ENCODE data around the gene HOXD9. TPM values are rescaled to one million over a fixed set of nuclear protein-coding genes. Genes with fewer than 3 reads are reported as not detected.

Gene HOXD9
- total RNA-seq, 1 donor from 2014 or later: 19.8 TPM

- DNase-seq (ENCODE audit: low spot score): no peak
Measured at GRCh38 chr2:176085861-176086771, 36.4 kb upstream of the HOXD9 start.

DNA sequence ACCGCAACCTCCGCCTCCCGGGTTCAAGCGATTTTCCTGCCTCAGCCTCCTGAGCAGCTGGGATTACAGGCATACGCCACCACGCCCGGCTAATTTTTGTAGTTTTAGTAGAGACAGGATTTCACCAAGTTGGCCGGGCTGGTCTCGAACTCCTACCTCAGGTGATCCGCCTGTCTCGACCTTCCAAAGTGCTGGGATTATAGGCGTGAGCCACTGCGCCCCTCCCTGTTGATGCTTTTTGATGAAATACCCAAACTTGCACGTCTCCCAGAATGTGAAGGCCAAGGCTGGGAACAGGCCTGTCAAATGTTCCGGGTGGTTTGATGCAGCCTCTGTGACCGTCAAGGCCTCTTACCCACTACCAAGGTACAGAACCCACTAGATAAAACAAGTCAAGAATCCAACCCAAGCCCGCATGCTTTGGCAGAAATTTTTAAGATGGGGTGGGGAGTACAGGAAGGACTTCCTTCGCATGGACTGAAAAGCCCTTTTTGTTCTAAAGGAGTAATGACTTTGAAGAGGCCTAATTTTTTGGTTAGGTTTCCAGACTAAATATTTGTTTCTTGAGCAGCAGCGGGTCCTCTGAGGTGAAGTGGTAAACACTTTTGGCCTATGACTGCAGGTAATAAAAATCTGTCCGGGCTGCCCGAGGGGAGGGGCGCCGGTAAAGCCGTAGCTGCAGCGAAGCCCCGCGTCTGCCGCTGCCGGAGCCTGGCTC, 35.0 kb upstream of the HOXD9 start:
- DNase-seq (ENCODE audit: low spot score): no peak

DNA sequence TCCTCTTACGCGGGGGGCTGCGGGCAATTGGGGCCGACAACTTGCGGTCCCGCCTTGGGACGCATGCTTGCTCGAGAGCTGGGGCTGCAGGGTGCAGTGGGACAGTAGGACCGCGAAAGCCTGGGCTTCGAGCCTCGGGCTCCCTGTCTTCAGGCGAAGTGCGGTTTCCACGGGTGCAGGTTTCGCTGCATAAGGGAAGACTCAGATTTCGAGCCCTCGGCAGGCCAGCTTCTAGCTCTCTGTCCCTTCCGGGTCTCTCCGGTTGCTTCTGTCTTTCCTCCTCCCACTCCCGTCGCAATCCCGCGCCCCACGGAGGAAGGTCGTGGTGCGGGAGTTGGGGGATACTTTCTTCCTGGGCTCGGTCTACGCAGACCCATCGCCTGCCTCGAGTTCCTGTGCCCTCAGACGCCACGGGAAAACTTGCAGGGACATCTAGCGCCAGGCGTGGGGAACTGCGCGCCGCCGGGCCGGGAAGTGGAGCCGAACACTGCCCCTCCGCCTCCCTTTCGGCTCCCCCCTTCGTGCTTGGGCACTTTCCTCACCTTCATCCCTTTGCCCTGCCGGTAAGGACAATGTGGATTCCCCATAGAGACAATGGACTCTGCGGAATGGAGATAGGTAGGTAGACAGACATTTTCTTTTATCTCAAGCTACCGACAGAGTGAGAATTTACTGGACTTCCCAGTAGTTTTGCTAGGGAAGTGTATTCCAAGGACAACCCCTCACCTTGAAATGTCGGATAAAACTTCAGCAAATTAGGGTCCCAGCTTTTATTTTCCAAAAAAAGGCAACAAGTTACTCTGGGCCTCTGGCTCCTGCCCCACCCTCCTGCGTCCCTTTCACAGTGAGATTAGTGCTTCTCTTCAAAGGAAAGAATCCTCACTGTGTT, 34.2 kb upstream of the HOXD9 start:
- DNase-seq (ENCODE audit: low spot score): no peak

DNA sequence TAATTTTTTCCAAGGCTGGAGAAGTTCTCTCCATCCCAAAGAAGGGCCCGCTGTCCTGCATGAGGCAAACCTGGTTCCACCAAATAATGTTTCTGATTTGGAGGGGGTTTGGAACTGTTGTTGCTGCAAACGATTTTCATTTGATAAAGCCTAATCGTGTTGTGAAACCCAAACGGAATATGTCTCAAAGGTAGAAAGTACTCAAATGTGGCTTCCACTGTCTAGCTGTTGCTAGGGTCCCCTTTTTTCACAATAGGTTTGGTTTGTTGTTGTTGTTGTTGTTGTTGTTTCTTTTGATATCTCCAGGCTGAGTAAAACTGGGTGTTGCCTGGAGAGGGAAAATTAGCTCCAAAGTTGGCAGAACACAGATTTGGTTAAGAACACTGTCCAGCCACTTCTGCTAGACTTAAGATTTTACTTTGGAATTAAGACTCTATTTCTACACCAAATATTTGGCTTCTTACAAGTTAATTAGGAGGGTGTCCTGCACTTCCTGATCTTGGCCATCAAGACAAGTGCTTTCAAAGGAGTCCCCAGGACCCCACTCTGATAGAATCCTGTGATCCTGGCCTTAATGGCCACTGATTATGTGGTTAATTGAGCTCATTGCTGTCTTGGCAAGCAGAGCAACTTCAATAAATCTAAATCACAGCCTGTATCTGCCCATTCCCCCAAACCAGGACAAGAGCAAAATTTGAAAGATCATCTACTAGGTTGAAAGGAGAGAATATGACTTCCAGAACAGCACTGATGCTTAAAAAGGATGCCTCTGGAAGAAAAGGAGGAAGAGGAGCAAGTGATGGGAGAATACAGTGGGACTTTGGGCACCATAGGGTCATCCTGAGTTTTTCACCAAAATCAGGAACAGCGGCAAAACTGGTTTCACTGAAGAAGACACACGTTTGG, 33.3 kb upstream of the HOXD9 start:
- no peak for DNase-seq (ENCODE audit: low spot score)

DNA sequence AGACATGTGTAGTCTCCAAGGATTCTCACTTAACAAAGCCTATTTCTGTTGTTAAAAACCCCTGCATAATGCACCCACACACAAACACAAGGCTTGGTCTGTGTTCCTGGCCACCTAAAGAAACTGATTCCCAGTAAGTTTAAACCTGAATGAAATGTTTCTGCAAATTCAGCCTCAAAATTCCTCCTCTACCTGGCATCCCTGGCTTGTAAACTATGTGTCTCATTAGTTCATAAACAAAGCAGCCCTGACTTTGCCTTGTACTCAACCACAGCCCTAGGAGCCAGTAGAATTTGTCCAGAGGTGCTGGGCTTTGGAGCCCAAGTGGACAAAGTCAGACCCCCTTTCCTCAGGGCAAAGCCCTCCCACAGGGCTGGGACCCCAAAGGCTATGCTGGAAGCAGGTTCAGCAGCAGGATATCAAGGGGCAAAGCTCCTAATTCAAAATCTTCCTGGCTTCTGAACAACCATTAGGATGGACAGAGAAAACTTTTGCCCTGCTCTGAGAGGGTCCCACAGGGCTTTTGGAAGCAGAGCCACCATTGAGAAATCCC, 32.6 kb upstream of the HOXD9 start:
- no peak for DNase-seq (ENCODE audit: low spot score)

DNA sequence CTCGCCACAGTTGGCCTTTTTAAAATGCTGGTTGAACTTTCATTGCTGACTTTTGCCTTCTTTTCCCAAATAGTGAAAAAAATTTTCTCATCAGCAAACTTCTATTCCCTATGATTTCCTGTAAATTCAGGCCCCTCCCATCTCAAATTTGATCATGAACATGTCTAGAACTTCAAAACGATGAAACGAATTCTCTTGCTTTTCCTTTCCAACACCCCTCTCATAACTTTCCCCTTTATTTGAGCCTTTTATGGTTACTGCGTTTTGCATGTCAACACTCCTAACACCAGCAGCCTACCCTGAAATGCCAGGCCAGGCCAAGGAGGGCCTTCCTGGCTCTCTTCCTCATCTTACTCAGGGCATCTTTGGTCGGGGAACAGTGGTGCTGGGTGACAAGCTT, 31.7 kb upstream of the HOXD9 start:
- DNase-seq (ENCODE audit: low spot score): no peak

DNA sequence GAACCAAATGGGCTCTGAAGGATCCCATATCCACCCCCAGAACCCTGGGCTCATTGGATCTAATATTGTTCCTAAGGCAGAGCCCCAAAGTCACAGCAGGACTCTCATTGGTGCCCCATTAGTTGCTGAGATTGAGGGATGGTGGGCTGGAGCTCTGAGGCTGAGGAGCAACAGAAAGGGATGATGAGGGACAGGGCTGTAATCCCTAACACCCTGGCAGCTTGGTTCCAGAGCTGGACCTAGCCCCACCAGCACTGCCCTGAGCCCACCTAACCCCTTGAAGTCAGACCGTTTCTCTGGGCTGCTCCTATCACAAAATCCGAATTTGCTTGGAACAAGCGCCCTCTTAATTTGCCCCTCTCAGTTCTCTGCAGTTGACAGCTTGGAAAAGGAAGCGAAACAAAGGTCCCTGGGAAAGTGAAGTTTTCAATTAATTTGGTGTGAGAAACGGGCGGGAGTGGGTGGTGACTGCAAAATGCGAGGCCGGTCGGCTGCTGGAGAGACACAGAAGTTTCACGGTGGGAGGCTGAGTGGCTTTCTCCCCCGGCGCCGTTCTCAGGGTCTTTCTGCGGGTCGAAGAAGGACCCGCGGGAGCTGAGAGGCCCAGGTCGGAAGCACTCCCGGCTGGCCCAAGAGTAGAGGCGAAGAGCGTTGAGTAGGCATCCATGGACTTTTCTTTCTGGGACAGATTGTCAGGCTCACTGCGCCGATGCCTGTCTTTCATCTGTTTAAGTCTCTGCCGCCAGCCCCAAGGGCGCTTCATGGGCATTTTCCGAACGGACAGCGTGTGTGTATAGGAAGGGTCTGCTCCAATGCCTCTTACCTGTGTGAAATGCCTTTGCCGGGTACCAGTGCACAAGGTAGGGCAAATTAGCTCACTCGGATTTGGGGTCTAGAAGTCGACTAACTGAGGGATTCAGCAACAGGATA, 30.9 kb upstream of the HOXD9 start:
- no peak for DNase-seq (ENCODE audit: low spot score)

DNA sequence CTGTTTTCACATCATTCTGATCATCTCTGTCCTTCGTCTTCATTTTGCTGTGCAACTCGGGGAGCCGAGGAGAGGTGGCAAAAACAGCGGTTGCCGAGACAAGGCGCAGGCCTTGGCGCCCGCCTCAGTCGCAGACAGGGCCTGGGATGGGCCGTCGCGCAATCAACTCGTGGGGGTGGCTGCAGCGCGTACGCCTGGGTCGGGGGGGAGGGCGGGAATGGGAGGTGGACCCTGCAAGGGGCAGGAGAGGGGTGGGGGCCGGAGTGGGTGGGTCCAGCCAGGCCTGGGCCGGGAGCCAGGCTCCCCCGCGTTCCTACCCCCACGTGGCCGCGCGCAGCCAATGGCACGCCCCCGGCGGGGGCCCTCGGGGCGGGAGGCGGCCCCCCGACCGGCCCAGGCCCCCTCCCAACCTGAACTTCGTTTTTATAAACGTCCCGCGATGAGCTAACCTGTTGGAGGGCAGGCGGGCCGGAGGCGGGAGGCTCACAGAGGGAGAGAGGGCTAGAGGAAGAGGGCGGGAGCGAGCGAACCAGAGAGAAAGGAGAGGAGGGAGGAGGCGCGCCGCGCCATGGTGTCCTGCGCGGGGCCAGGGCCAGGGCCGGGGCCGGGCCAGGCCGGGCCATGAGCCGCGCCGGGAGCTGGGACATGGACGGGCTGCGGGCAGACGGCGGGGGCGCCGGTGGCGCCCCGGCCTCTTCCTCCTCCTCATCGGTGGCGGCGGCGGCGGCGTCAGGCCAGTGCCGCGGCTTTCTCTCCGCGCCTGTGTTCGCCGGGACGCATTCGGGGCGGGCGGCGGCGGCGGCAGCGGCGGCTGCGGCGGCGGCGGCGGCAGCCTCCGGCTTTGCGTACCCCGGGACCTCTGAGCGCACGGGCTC, 30.0 kb upstream of the HOXD9 start, which contains the start of gene HOXD13:
Gene HOXD13 (plus strand): TSS at position 452 of the 875 bp plus-strand sequence. CDS start 170 bp downstream, at position 622.
- DNase-seq (ENCODE audit: low spot score): no peak

- no peak for DNase-seq (ENCODE audit: low spot score)
Measured at GRCh38 chr2:176093145-176093897, 29.2 kb upstream of the HOXD9 start.

GRCh38 chr2:176093898-176094249, 28.6 kb upstream of the HOXD9 start:
- no peak for DNase-seq (ENCODE audit: low spot score)

DNA sequence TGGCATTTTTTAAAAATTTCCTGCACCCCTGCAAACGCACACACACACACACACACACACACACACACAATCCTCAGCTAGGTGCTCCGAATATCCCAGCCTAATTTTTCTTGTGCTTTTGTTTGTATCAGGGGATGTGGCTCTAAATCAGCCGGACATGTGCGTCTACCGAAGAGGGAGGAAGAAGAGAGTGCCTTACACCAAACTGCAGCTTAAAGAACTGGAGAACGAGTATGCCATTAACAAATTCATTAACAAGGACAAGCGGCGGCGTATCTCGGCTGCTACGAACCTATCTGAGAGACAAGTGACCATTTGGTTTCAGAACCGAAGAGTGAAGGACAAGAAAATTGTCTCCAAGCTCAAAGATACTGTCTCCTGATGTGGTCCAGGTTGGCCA, 28.2 kb upstream of the HOXD9 start:
- DNase-seq (ENCODE audit: low spot score): no peak

DNA sequence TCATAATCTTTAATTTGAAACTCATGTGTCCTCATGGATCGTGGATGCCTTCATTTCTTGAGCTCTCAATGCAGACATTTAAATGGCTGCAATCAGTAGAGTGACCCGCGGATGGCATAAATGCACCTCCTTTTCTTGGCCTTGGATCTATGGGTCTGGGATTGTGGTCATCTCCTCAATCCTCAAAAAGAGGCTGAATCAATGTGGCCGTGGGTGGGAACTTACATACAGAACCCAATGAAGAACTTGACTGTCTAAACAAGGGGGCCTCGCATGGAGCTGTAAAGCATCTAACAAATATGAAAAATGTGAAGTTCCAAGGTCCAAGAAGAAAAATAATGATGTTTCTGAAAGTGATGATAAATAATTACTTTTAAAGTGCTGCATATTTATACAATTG, 27.1 kb upstream of the HOXD9 start:
- no peak for DNase-seq (ENCODE audit: low spot score)

DNA sequence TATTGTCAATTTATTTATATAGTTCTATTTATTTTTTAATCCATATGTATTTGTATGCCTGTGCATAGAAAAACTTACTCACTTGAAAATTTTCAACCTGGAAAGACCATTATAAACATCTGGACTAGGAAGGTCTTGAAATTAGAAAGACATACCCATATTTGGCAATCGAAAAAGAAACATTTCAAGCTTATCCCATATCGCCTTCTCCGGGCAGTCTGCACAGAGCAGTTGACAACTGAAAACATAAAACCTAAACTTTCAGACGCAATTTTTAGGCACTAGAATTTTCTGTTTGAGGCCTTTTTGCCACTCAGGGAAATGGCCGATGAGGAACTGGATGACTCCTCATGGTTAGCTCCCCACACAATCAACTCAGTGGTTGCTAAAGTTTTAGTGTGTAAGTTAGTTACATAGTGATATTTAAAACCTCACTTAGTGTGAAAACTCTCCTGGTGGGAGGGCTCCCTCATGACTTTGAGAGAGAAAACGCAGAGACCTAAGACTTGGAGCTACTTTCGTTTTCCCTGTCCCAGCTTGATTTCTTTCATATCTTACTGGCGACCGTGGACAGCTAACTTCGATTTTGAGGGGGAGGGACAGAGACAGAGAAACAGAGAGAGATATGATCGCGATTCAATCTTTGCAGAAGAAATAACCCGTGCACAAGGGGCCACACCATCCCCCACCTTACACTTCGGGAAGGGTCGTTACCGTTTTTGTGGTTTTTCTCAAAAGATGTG, 26.1 kb upstream of the HOXD9 start:
- no peak for DNase-seq (ENCODE audit: low spot score)

DNA sequence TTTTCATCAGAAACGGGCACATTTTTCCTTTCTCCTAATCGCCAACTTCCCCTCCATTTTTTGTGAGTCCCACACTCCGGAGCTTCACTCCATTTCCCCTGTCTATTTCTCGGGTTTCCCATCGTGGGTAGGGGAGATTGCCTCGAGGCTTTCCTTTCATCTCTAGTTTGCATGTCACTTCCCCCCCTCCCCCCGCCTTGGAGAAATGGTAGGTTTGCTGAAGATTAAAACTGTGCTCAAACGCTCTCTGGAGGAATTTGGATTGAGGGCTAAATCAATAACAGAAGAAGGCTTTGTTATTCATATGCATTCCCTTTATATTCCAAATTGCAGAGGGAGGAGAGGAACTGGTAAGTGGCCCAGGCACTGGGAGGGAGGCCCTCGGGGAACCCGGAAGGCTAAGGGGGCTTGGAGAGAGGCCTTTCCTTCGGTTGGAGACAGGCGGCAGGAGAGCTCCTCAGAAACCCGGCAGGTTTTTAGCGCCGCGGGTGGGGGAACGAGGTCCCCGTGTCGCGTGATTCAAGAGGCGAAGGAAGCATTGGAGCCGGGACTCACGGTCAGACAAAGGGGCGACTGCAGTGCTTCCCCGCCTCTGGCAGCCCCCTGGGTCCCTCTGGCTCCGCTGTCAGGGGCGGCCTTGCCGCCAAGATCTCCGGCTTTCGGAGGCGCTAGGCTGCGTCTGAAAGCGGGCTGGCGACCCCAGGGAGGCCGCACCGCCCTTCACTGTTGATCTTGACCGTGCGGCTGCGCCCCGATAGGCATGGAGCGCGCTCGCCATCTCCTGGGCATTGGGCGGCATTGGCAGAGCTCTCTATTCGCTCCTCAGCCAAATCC, 25.3 kb upstream of the HOXD9 start:
- no peak for DNase-seq (ENCODE audit: low spot score)

DNA sequence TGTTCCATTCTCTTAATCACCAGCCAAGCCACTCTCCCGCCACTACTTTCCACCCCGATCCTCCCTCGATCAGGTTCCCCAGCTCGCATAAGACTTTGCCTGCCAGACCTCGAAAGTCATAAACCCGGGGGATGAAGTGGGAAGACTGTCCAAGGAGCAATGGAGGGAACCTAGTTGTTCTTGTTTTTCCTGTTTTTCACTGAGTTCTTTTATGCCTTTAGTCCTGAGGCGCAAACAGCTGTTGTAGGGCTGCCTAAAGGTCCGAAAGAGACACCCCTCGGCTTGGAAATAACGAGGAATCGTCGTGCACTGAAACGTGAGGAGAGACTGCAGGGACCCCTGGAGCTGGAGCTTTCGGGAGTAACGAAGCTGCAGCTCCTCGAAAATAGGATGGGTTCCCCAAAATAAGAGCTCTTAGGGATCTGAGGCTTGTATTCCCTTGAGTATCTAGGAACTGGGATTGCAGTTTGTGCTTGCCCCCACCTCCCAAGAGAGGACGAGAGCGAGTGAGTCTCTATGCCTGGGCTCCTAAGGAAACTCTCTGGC, 24.6 kb upstream of the HOXD9 start:
- DNase-seq (ENCODE audit: low spot score): no peak

Data from ureter (tissue), 1 donor.